Effector CD4-positive, alpha-beta T cell (primary cell): ENCODE measurements around the gene IGDCC3.

Source experiments
- DNase-seq: peaks from one replicate; pipeline ENCODE4 v3.0.0-alpha.2; 2020

IGDCC3 gene

GRCh38 chr15:65338823-65339222, 39.0 kb downstream of the IGDCC3 start:
- no peak for DNase-seq

- no peak for DNase-seq
Observed at GRCh38 chr15:65338366-65338765, 39.4 kb downstream of the IGDCC3 start.

- DNase-seq, result no peak
Observed at GRCh38 chr15:65337436-65338070, 40.2 kb downstream of the IGDCC3 start.

GRCh38 chr15:65336493-65337435, 41.0 kb downstream of the IGDCC3 start:
- DNase-seq, result no peak

GRCh38 chr15:65335278-65336055, 42.3 kb downstream of the IGDCC3 start:
- no peak for DNase-seq

GRCh38 chr15:65334586-65335231, 43.1 kb downstream of the IGDCC3 start:
- no peak for DNase-seq

GRCh38 chr15:65333856-65334255, 43.9 kb downstream of the IGDCC3 start:
- no peak for DNase-seq

GRCh38 chr15:65333148-65333820, 44.5 kb downstream of the IGDCC3 start:
- DNase-seq, result no peak

- DNase-seq, result no peak
Observed at GRCh38 chr15:65332391-65333147, 45.2 kb downstream of the IGDCC3 start.

- no peak for DNase-seq
Observed at GRCh38 chr15:65331811-65332210, 46.0 kb downstream of the IGDCC3 start.

- DNase-seq, result no peak
Observed at GRCh38 chr15:65330934-65331645, 46.7 kb downstream of the IGDCC3 start.

GRCh38 chr15:65329984-65330735, 47.6 kb downstream of the IGDCC3 start:
- no peak for DNase-seq

GRCh38 chr15:65329288-65329983, 48.4 kb downstream of the IGDCC3 start:
- DNase-seq, result no peak

GRCh38 chr15:65328506-65329287, 49.1 kb downstream of the IGDCC3 start:
- no peak for DNase-seq

- DNase-seq, result no peak
Observed at GRCh38 chr15:65327651-65328393, 50.0 kb downstream of the IGDCC3 start.

GRCh38 chr15:65326818-65327217, 51.0 kb downstream of the IGDCC3 start:
- no peak for DNase-seq

- no peak for DNase-seq
Observed at GRCh38 chr15:65326117-65326526, 51.7 kb downstream of the IGDCC3 start.

- no peak for DNase-seq
Observed at GRCh38 chr15:65323071-65323511, 54.7 kb downstream of the IGDCC3 start.
